HCT116 (cell line): Measurements from ENCODE around the gene SNPH. TPM values are rescaled to one million over a fixed set of nuclear protein-coding genes. Genes with fewer than 3 reads are reported as not detected.

Source experiments
- ATAC-seq: fragments of 200-7000 bp; cut with Tn5 transposase; 2 replicates; pipeline ENCODE4 v1.9.1; 2020; ENCODE audit warnings: mild to moderate bottlenecking, moderate library complexity
- BruUV-seq: library from RNA; stranded (reverse); fragments of 400-500 nt; replicated peaks from 2 replicates; lab custom pipeline; 2021; lab: Mats Ljungman, UMichigan
- CTCF ChIA-PET: fragments of 300-600 bp; sonication (Branson Sonifier 250); formaldehyde crosslinking; loops from one replicate; lab custom pipeline; 2021; ENCODE audit warnings: antibody characterized with exemption; lab: Charles Lee
- POLR2A ChIA-PET: fragments of 300-600, 350-600 bp; sonication (Branson Sonifier 250); formaldehyde crosslinking; loops from one replicate; lab custom pipeline; 2021; ENCODE audit warnings: antibody characterized with exemption; lab: Charles Lee
- RAD21 ChIA-PET, 2 experiments: fragments of 300-600 bp; sonication (Branson Sonifier 250); formaldehyde crosslinking; loops; one replicate each; lab custom pipeline; 2023; ENCODE audit warnings: low total read pairs in 2 of 2; ENCODE audit not compliant: uncharacterized antibody in 2 of 2, unreplicated experiment in 2 of 2, low non-redundant PET in 1 of 2; lab: Charles Lee
- DNase-seq: peaks from one replicate; pipeline ENCODE4 v3.0.0-alpha.2; 2010; ENCODE audit warnings: low read depth, low spot score
- H2AFZ ChIP-seq: fragments of 200-600 bp; shearing (Covaris generic), sonication (generic); 2 replicates; pipeline ENCODE4 v1.6.1; 2017; ENCODE audit warnings: low read depth, mixed run types, mixed read lengths, antibody characterized with exemption, low read length; ENCODE audit not compliant: poor library complexity, severe bottlenecking
- H3K27ac ChIP-seq: 2 replicates; pipeline ENCODE4 v1.5.1; 2012; ENCODE audit warnings: low read depth, low read length
- H3K27me3 ChIP-seq: fragments of 200-600 bp; sonication (generic); 2 replicates; pipeline ENCODE4 v1.6.1; 2016; ENCODE audit warnings: mixed run types, low read length, mixed read lengths; ENCODE audit not compliant: insufficient read depth
- H3K36me3 ChIP-seq, 2 experiments: fragments of 200-500 bp in 1 of 2; fragments of 200-600 bp in 1 of 2; sonication (Bioruptor generic) in 1 of 2; sonication (generic) in 1 of 2; 2 replicates each; pipeline versions ENCODE4 v1.5.1 to v1.6.1; 2014 to 2016; ENCODE audit warnings: low read length in 2 of 2, inconsistent platforms in 1 of 2, mixed read lengths in 1 of 2, mixed run types in 1 of 2; ENCODE audit not compliant: insufficient read depth in 2 of 2, control insufficient read depth in 1 of 2
- H3K4me1 ChIP-seq, 2 experiments: fragments of 200-600 bp in 1 of 2; sonication (generic) in 1 of 2; 2 replicates each; pipeline versions ENCODE4 v1.5.1 to v1.6.1; 2012 to 2017; ENCODE audit warnings: low read length in 2 of 2, inconsistent platforms in 1 of 2, mild to moderate bottlenecking in 1 of 2, mixed read lengths in 1 of 2, mixed run types in 1 of 2, moderate library complexity in 1 of 2; ENCODE audit not compliant: insufficient read depth in 2 of 2, control insufficient read depth in 1 of 2
- H3K4me2 ChIP-seq: fragments of 200-600 bp; sonication (generic); 2 replicates; pipeline ENCODE4 v1.6.1; 2017; ENCODE audit warnings: mixed run types, low read length, mixed read lengths
- H3K4me3 ChIP-seq, 2 experiments: fragments of 200-600 bp in 1 of 2; sonication (generic) in 1 of 2; replicated peaks in 1 of 2; 2 replicates each; pipeline ENCODE4 v1.5.1; 2011 to 2016; ENCODE audit warnings: low read length in 2 of 2, control low read depth in 1 of 2, low read depth in 1 of 2, mild to moderate bottlenecking in 1 of 2, mixed read lengths in 1 of 2, mixed run types in 1 of 2
- H3K79me2 ChIP-seq: fragments of 200-600 bp; sonication (generic); 2 replicates; pipeline ENCODE4 v1.6.1; 2017; ENCODE audit warnings: mild to moderate bottlenecking, mixed run types, low read length, moderate library complexity, mixed read lengths; ENCODE audit not compliant: insufficient read depth
- H3K9ac ChIP-seq: fragments of 200-600 bp; sonication (generic); 2 replicates; pipeline ENCODE4 v1.6.1; 2016; ENCODE audit warnings: low read length, mixed read lengths
- H3K9me2 ChIP-seq: fragments of 200-600 bp; sonication (generic), shearing (Covaris generic); 2 replicates; pipeline ENCODE4 v1.6.1; 2017; ENCODE audit warnings: mixed run types, mild to moderate bottlenecking, moderate library complexity; ENCODE audit not compliant: insufficient read depth
- H3K9me3 ChIP-seq, 2 experiments: fragments of 200-500 bp in 1 of 2; fragments of 200-600 bp in 1 of 2; sonication (Bioruptor generic) in 1 of 2; sonication (generic) in 1 of 2; 2 replicates each; pipeline ENCODE4 v1.6.1; 2014 to 2017; ENCODE audit warnings: low read length in 2 of 2, mixed read lengths in 2 of 2, inconsistent platforms in 1 of 2, low read depth in 1 of 2, mild to moderate bottlenecking in 1 of 2, mixed run types in 1 of 2, moderate library complexity in 1 of 2; ENCODE audit not compliant: control insufficient read depth in 1 of 2, insufficient read depth in 1 of 2
- H4K20me1 ChIP-seq: fragments of 200-600 bp; sonication (generic), shearing (Covaris generic); 2 replicates; pipeline ENCODE4 v1.6.1; 2017; ENCODE audit warnings: mixed run types, mild to moderate bottlenecking, moderate library complexity; ENCODE audit not compliant: insufficient read depth
- ATF3 ChIP-seq: IDR thresholded peaks from 2 replicates; pipeline ENCODE4 v1.6.1; 2012
- CBX3 ChIP-seq: IDR thresholded peaks from 2 replicates; pipeline ENCODE4 v1.6.1; 2012; ENCODE audit warnings: low read depth
- CTCF ChIP-seq, 3 experiments: fragments of 200-600 bp in 1 of 3; sonication (generic) in 1 of 3; IDR thresholded peaks in 2 of 3; conservative IDR thresholded peaks in 1 of 3; 2 replicates each; pipeline ENCODE4 v1.5.1; 2012 to 2017; ENCODE audit warnings: low read depth in 2 of 3, low read length in 2 of 3, antibody characterized with exemption in 1 of 3, borderline replicate concordance in 1 of 3, control low read depth in 1 of 3, mild to moderate bottlenecking in 1 of 3, mixed read lengths in 1 of 3, mixed run types in 1 of 3, moderate library complexity in 1 of 3; ENCODE audit not compliant: insufficient read depth in 1 of 3
- EGR1 ChIP-seq: IDR thresholded peaks from 2 replicates; pipeline ENCODE4 v1.6.1; 2012; ENCODE audit warnings: low read depth
- ELF1 ChIP-seq: IDR thresholded peaks from 2 replicates; pipeline ENCODE4 v1.6.1; 2012; ENCODE audit warnings: low read depth, borderline replicate concordance
- EZH2 ChIP-seq: fragments of 200-600 bp; sonication (generic); IDR thresholded peaks from 2 replicates; pipeline ENCODE4 v1.6.1; 2017; ENCODE audit warnings: antibody characterized with exemption, mixed run types
- FOSL1 ChIP-seq: IDR thresholded peaks from 2 replicates; pipeline ENCODE4 v1.6.1; 2012; ENCODE audit warnings: low read depth
- JUND ChIP-seq: IDR thresholded peaks from 2 replicates; pipeline ENCODE4 v1.6.1; 2012
- MAX ChIP-seq: IDR thresholded peaks from 2 replicates; pipeline ENCODE4 v1.6.1; 2012
- POLR2A ChIP-seq: IDR thresholded peaks from 2 replicates; pipeline ENCODE4 v1.7.0; 2011; ENCODE audit warnings: borderline replicate concordance; ENCODE audit not compliant: insufficient read depth, insufficient read length; ENCODE audit errors: extremely low read depth
- POLR2AphosphoS5 ChIP-seq: IDR thresholded peaks from 2 replicates; pipeline ENCODE4 v1.6.1; 2011; ENCODE audit warnings: mild to moderate bottlenecking, low read depth, low read length, moderate library complexity
- RAD21 ChIP-seq: IDR thresholded peaks from 2 replicates; pipeline ENCODE4 v1.6.1; 2012; ENCODE audit warnings: low read depth, mild to moderate bottlenecking
- REST ChIP-seq: IDR thresholded peaks from 2 replicates; pipeline ENCODE4 v1.6.1; 2012; ENCODE audit warnings: low read depth
- SP1 ChIP-seq: IDR thresholded peaks from 2 replicates; pipeline ENCODE4 v1.6.1; 2012; ENCODE audit warnings: low read depth
- SRF ChIP-seq: IDR thresholded peaks from 2 replicates; pipeline ENCODE4 v1.6.1; 2012; ENCODE audit warnings: low read depth
- TCF7L2 ChIP-seq: IDR thresholded peaks from 2 replicates; pipeline ENCODE4 v1.7.0; 2011; ENCODE audit warnings: borderline replicate concordance, inconsistent platforms; ENCODE audit not compliant: insufficient read depth, insufficient read length; ENCODE audit errors: extremely low read depth
- YY1 ChIP-seq: IDR thresholded peaks from 2 replicates; pipeline ENCODE4 v1.6.1; 2011; ENCODE audit warnings: low read length, low read depth, moderate library complexity, mild to moderate bottlenecking; ENCODE audit not compliant: insufficient replicate concordance; ENCODE audit errors: extremely low read depth
- ZBTB33 ChIP-seq: IDR thresholded peaks from 2 replicates; pipeline ENCODE4 v1.6.1; 2011; ENCODE audit warnings: mild to moderate bottlenecking, low read length, moderate library complexity; ENCODE audit not compliant: insufficient replicate concordance; ENCODE audit errors: extremely low read depth
- ZFX ChIP-seq: fragments of 450-650 bp; IDR thresholded peaks from 2 replicates; pipeline ENCODE4 v1.6.1; 2017
- ZNF274 ChIP-seq: fragments of 200-500 bp; sonication (Bioruptor generic); IDR thresholded peaks from 2 replicates; pipeline ENCODE4 v1.6.1; 2014; ENCODE audit warnings: mild to moderate bottlenecking, low read depth, low read length, inconsistent platforms
- intact Hi-C: fragments of 100-400 bp; cut with micrococcal nuclease; formaldehyde crosslinking; loops from 2 replicates; pipeline ENCODE4 v1.10.0; 2022
- total RNA-seq: library from RNA; stranded (reverse); gene quantifications from one replicate; pipeline ENCODE4 v1.2.1, GENCODE V29; 2021; ENCODE audit not compliant: unreplicated experiment

SNPH gene
- total RNA-seq, 1 experiment from 2014 or later: 3.2 TPM

GRCh38 chr20:1331801-1332453 lies 65.8 kb downstream of the SNPH start:
- Histone ChIP-seq H3K79me2 (peaks cover 72% of the 10 kb centered on the region), H3K4me1 (peaks cover 21 to 32% of the 10 kb centered on the region in 2 experiments), H3K36me3 (0 out of 4 replicates have a peak, but pooled peaks cover 0 to 3% of the 10 kb centered on the region in 2 experiments), H3K9me2 (no peaks in the 10 kb centered on the region), H3K27me3 (no peaks in the 10 kb centered on the region), H3K9ac (no peak overlapping the region), H2AFZ (no peak overlapping the region), H3K4me3 (no peak overlapping the region), H3K9me3 (no peaks in the 10 kb centered on the region), H3K27ac (no peak overlapping the region), H3K4me2 (no peak overlapping the region), H4K20me1 (no peaks in the 10 kb centered on the region; the same call in 1 of the 2 replicates)
- ChIA-PET POLR2A (no interaction called here), RAD21 (no interaction called here), CTCF (no interaction called here)
- no TSS peak for BruUV-seq
- DNase-seq (no peak), ATAC-seq (no peak)
- intact Hi-C loops: no loop called here
- TF ChIP-seq ZNF274: no peak
- TF ChIP-seq FOSL1: no peak
- TF ChIP-seq REST: no peak
- TF ChIP-seq TCF7L2: no peak
- no peak for TF ChIP-seq RAD21
- TF ChIP-seq ELF1: no peak
- TF ChIP-seq SRF: no peak
- no peak for TF ChIP-seq ZFX
- no peak for TF ChIP-seq CBX3
- TF ChIP-seq SP1: no peak
- TF ChIP-seq EZH2: no peak
- no peak for TF ChIP-seq EGR1
- TF ChIP-seq POLR2AphosphoS5: no peak
- TF ChIP-seq YY1: no peak
- no peak for TF ChIP-seq ZBTB33
- TF ChIP-seq MAX: no peak
- no peak for TF ChIP-seq CTCF (IDR thresholded peaks at IDR 0.05 in 2 of 3, conservative IDR thresholded peaks at IDR 0.05 in 1 of 3; ENCODE audit: borderline replicate concordance in 1 of 3, insufficient read depth in 1 of 3, low read depth in 2 of 3, low read length in 2 of 3)
- TF ChIP-seq JUND: no peak
- TF ChIP-seq POLR2A: no peak
- no peak for TF ChIP-seq ATF3
- TF ChIP-seq, all 23 proteins: peak for 0
